SK-N-MC (cell line): ENCODE measurements around the gene SLC25A13.

ENCODE experiments used
- EZH2 ChIP-seq: fragments of 200-600 bp; sonication (generic); IDR thresholded peaks from one replicate; pipeline ENCODE4 v1.6.1; 2017; ENCODE audit warnings: antibody characterized with exemption
- FOXP2 ChIP-seq: optimal IDR thresholded peaks from 2 replicates; pipeline ENCODE3; 2011; ENCODE audit warnings: mild to moderate bottlenecking, moderate library complexity; ENCODE audit not compliant: insufficient read depth; ENCODE audit errors: extremely low read length, control extremely low read depth
- POLR2AphosphoS5 ChIP-seq: IDR thresholded peaks from 2 replicates; pipeline ENCODE4 v1.6.1; 2012; ENCODE audit warnings: mild to moderate bottlenecking, low read depth, low read length, borderline replicate concordance

GRCh38 chr7:96075510-96076349, 246.2 kb downstream of the SLC25A13 start:
- TF ChIP-seq EZH2 (no peak), POLR2AphosphoS5 (no peak), FOXP2 (peak; percentile 10)
